HepG2 (cell line): ENCODE measurements around the gene CAPZB. TPM values are rescaled to one million over a fixed set of nuclear protein-coding genes. Genes with fewer than 3 reads are reported as not detected.

Experiments used
- ARID2 ChIP-seq: sonication (generic); formaldehyde crosslinking; IDR thresholded peaks from 2 replicates; pipeline ENCODE4 v1.8.1; 2022; ENCODE audit warnings: mild to moderate bottlenecking, missing genetic modification reagents, borderline replicate concordance
- ELF3 ChIP-seq: IDR thresholded peaks from 2 replicates; pipeline ENCODE4 v1.6.1; 2016; ENCODE audit warnings: missing genetic modification reagents, missing compliant biosample characterization
- JUNB ChIP-seq: sonication (generic); formaldehyde crosslinking; IDR thresholded peaks from 2 replicates; pipeline ENCODE4 v1.8.0; 2022; ENCODE audit warnings: missing genetic modification reagents, mild to moderate bottlenecking, borderline replicate concordance
- MAFF ChIP-seq: IDR thresholded peaks from 2 replicates; pipeline ENCODE4 v1.6.1; 2011; ENCODE audit warnings: low read depth, low read length, improper control_type of control experiment
- NCOR1 ChIP-seq: fragments of 200-600 bp; sonication (generic); IDR thresholded peaks from 2 replicates; pipeline ENCODE4 v1.7.0; 2017; ENCODE audit warnings: antibody characterized with exemption, low read length, borderline replicate concordance
- PHF21A ChIP-seq: sonication (generic); formaldehyde crosslinking; IDR thresholded peaks from 2 replicates; pipeline ENCODE4 v1.5.0; 2020; ENCODE audit warnings: mild to moderate bottlenecking, missing genetic modification reagents
- RARA ChIP-seq: IDR thresholded peaks from 2 replicates; pipeline ENCODE4 v1.6.1; 2016; ENCODE audit warnings: missing genetic modification reagents, missing compliant biosample characterization
- RXRB ChIP-seq: IDR thresholded peaks from 2 replicates; pipeline ENCODE4 v1.6.1; 2016; ENCODE audit warnings: borderline replicate concordance, missing genetic modification reagents, missing compliant biosample characterization
- SIX1 ChIP-seq: sonication (generic); formaldehyde crosslinking; IDR thresholded peaks from 2 replicates; pipeline ENCODE4 v1.4.0; 2020; ENCODE audit warnings: missing genetic modification reagents, borderline replicate concordance
- SMC3 ChIP-seq: IDR thresholded peaks from 2 replicates; pipeline ENCODE4 v1.6.1; 2011; ENCODE audit warnings: low read length, improper control_type of control experiment
- TARDBP ChIP-seq: sonication (generic); formaldehyde crosslinking; IDR thresholded peaks from 2 replicates; pipeline ENCODE4 v1.8.0; 2022; ENCODE audit warnings: mild to moderate bottlenecking, missing genetic modification reagents
- ZNF382 ChIP-seq: sonication (generic); formaldehyde crosslinking; IDR thresholded peaks from 2 replicates; pipeline ENCODE4 v1.5.0; 2020; ENCODE audit warnings: missing genetic modification reagents, mild to moderate bottlenecking, borderline replicate concordance
- polyA plus RNA-seq, 8 experiments: library from polyadenylated mRNA; depleted of rRNA in 3 of 8; stranded (reverse) in 7 of 8; unstranded in 1 of 8; fragments of >200 nt; fragmentation: Illumina TruSeq in 4 of 8; extraction: Trizol in 4 of 8; gene quantifications; 2 replicates each; pipeline versions ENCODE4 v1.2.1 to v1.2.3, GENCODE V29; 2011 to 2016; ENCODE audit warnings: low read depth in 4 of 8, missing spikeins in 1 of 8, mixed read lengths in 1 of 8; ENCODE audit not compliant: insufficient read depth in 1 of 8
- total RNA-seq, 5 experiments: library from RNA; depleted of rRNA; stranded (reverse); fragments of >200 nt; fragmentation: Illumina TruSeq; extraction: Trizol; gene quantifications; 2 replicates each; pipeline ENCODE4 v1.2.3, GENCODE V29; 2016; ENCODE audit warnings: low read depth in 1 of 5
- TF ChIP-seq, protein P1 (sequence below): sonication (generic); formaldehyde crosslinking; IDR thresholded peaks from 2 replicates; pipeline ENCODE4 v1.4.0; 2020; ENCODE audit warnings: missing genetic modification reagents
- TF ChIP-seq, protein P2 (sequence below): sonication (generic); formaldehyde crosslinking; IDR thresholded peaks from 2 replicates; pipeline ENCODE4 v1.4.0; 2020; ENCODE audit warnings: missing genetic modification reagents, mild to moderate bottlenecking, borderline replicate concordance

CAPZB gene
- total and polyA plus RNA-seq, 2 of the 13 experiments (the other 11 are each of a cell fraction or from before 2014, with no cell fraction given): 58.9 to 76.9 TPM

DNA sequence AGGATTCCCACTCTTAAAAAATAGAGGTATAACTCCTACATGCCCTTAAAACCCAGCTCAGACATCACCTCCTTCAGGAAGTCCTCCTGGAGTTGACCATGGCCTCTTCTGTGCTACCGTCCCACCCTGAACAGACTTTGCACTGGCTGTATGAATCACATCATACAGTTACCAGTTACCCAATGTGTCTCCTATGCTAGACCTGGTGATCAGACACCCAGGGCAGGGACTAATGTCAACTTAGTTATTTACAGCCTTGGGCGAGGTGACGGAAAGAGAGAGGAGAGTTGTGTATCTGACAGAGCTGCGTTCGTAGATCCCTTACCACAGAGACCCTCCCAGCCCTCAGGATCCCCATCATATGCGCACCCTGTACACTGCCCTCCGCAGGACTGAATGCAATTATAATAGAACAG is 100.6 kb downstream of the CAPZB start (continued):
- TF ChIP-seq, protein P1, sequence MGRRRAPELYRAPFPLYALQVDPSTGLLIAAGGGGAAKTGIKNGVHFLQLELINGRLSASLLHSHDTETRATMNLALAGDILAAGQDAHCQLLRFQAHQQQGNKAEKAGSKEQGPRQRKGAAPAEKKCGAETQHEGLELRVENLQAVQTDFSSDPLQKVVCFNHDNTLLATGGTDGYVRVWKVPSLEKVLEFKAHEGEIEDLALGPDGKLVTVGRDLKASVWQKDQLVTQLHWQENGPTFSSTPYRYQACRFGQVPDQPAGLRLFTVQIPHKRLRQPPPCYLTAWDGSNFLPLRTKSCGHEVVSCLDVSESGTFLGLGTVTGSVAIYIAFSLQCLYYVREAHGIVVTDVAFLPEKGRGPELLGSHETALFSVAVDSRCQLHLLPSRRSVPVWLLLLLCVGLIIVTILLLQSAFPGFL: no peak
- TF ChIP-seq RARA (CRISPR knock-in tag) (peak; percentile 59; the same call in 1 of the 2 replicates), SMC3 (0 out of 2 replicates have a peak, but pooled peaks have one; percentile 3), JUNB (CRISPR knock-in tag) (no peak), RXRB (0 out of 2 replicates have a peak, but pooled peaks have one; percentile 27), ELF3 (peak; percentile 33; the same call in 1 of the 2 replicates), TARDBP (CRISPR knock-in tag) (0 out of 2 replicates have a peak, but pooled peaks have one; percentile 53), MAFF (no peak), SIX1 (CRISPR knock-in tag) (no peak), ZNF382 (CRISPR knock-in tag) (no peak), ARID2 (CRISPR knock-in tag) (no peak), NCOR1 (peak; percentile 60; the same call in 1 of the 2 replicates), PHF21A (0 out of 2 replicates have a peak, but pooled peaks have one; percentile 17)
- TF ChIP-seq, protein P2, sequence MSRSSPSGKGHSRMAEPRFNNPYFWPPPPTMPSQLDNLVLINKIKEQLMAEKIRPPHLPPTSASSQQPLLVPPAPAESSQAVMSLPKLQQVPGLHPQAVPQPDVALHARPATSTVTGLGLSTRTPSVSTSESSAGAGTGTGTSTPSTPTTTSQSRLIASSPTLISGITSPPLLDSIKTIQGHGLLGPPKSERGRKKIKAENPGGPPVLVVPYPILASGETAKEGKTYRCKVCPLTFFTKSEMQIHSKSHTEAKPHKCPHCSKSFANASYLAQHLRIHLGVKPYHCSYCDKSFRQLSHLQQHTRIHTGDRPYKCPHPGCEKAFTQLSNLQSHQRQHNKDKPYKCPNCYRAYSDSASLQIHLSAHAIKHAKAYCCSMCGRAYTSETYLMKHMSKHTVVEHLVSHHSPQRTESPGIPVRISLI (CRISPR knock-in tag): no peak
